Natural killer cell (primary cell): ENCODE results near the gene CSNK1G2. TPM values are rescaled to one million over a fixed set of nuclear protein-coding genes. Genes with fewer than 3 reads are reported as not detected.

Experiments used
- ATAC-seq, 3 donors: fragments of 150-1000 bp in 2 of 3; fragments of 200-7000 bp in 1 of 3; cut with Tn5 transposase; 1 replicate in 1 of 3; 2 replicates in 2 of 3; pipeline ENCODE4 v1.10.0; 2021; ENCODE audit warnings: mild to moderate bottlenecking in 2 of 3, moderate library complexity in 2 of 3
- DNase-seq, 2 donors: peaks; one replicate each; pipeline versions ENCODE4 v3.0.0 to v3.0.0-alpha.2; 2013 to 2021; ENCODE audit warnings: mixed read lengths in 1 of 2
- H3K27ac ChIP-seq: one replicate; pipeline ENCODE4 v1.5.1; 2013; ENCODE audit warnings: mild to moderate bottlenecking, low read length
- H3K27me3 ChIP-seq: one replicate; pipeline ENCODE4 v1.6.1; 2013; ENCODE audit warnings: low read length; ENCODE audit not compliant: control insufficient read depth, insufficient read depth
- H3K36me3 ChIP-seq: one replicate; pipeline ENCODE4 v1.6.1; 2013; ENCODE audit warnings: low read length; ENCODE audit not compliant: control insufficient read depth, insufficient read depth
- H3K4me1 ChIP-seq: one replicate; pipeline ENCODE4 v1.6.1; 2013; ENCODE audit warnings: low read length; ENCODE audit not compliant: control insufficient read depth, insufficient read depth
- H3K4me3 ChIP-seq: one replicate; pipeline ENCODE4 v1.5.1; 2013; ENCODE audit warnings: low read length
- H3K9me3 ChIP-seq: one replicate; pipeline ENCODE4 v1.6.1; 2013; ENCODE audit warnings: low read length; ENCODE audit not compliant: control insufficient read depth, insufficient read depth
- H3K27ac Mint-ChIP-seq, 2 donors: one replicate each; pipeline ENCODE4 v1.8.0; 2022; ENCODE audit warnings: mild to moderate bottlenecking in 2 of 2, mixed read lengths in 2 of 2, moderate library complexity in 1 of 2
- H3K27me3 Mint-ChIP-seq, 2 donors: one replicate each; pipeline ENCODE4 v1.8.0; 2022; ENCODE audit warnings: low read depth in 2 of 2, mixed read lengths in 2 of 2
- H3K36me3 Mint-ChIP-seq: one replicate; pipeline ENCODE4 v1.8.0; 2022; ENCODE audit warnings: mixed read lengths
- H3K4me1 Mint-ChIP-seq, 2 donors: one replicate each; pipeline ENCODE4 v1.8.0; 2022; ENCODE audit warnings: mixed read lengths in 2 of 2
- H3K4me3 Mint-ChIP-seq: one replicate; pipeline ENCODE4 v1.8.0; 2022; ENCODE audit warnings: mild to moderate bottlenecking, moderate library complexity, mixed read lengths
- H3K9me3 Mint-ChIP-seq, 2 donors: one replicate each; pipeline ENCODE4 v1.8.0; 2022; ENCODE audit warnings: mixed read lengths in 2 of 2
- CTCF ChIP-seq: fragments of 200-600 bp; IDR thresholded peaks from one replicate; pipeline ENCODE4 v1.8.0; 2022; ENCODE audit warnings: antibody characterized with exemption
- WGBS: methylation state at CpG from one replicate; pipeline ENCODE4 v1.1.7; 2013; ENCODE audit warnings: missing lambda C conversion rate; ENCODE audit not compliant: insufficient coverage; 5-methylcytosine and 5-hydroxymethylcytosine counted together
- intact Hi-C: fragments of 100-400 bp; cut with micrococcal nuclease; formaldehyde crosslinking; loops from one replicate; pipeline ENCODE4 v1.14.2; 2022
- total RNA-seq, 4 donors: library from RNA; stranded (reverse); fragments of 120-200 nt in 1 of 4; gene quantifications; one replicate each; pipeline versions ENCODE4 v1.2.3 to v1.2.4, GENCODE V29; 2013 to 2022

The CSNK1G2 gene
- total RNA-seq, 3 donors from 2014 or later (not counting 1 experiment from before 2014, with no cell fraction given), result 138 to 143 (median 139) TPM

- Histone ChIP-seq H3K27me3 (no peaks in the 10 kb centered on the region), H3K9me3 (no peaks in the 10 kb centered on the region), H3K27ac (no peak overlapping the region), H3K4me1 (peaks cover 23% of the 10 kb centered on the region), H3K36me3 (no peaks in the 10 kb centered on the region), H3K4me3 (peak overlapping the region; percentile 22)
- WGBS, result 11% methylated on average over 74 of the region's 74 CpGs
- ATAC-seq (peak; percentile 46 to 59 (median 53)), DNase-seq (peak in 1 of 2 donors; percentile 67)
- peak overlapping the region; percentile 81 for H3K4me3 Mint-ChIP-seq
- peaks cover 20 to 49% of the 10 kb centered on the region in 2 donors for H3K4me1 Mint-ChIP-seq
- intact Hi-C loops, result loop anchor here (5.0 kb wide), 2 partner anchors 37 to 88 kb away; partner anchors contain the start of gene MKNK2
- no peaks in the 10 kb centered on the region for H3K36me3 Mint-ChIP-seq
- peak overlapping the region in 1 of 2 donors; percentile 82 for H3K27ac Mint-ChIP-seq
- H3K27me3 Mint-ChIP-seq, result no peaks in the 10 kb centered on the region
- no peaks in the 10 kb centered on the region for H3K9me3 Mint-ChIP-seq
- TF ChIP-seq CTCF, result no peak
These were observed 74.0 kb downstream of the CSNK1G2 start for GRCh38 chr19:2014731-2015607.

- 0% methylated on average over 8 of the region's 20 CpGs for WGBS
- DNase-seq, result peak in 1 of 2 donors; percentile 73
- no peak for TF ChIP-seq CTCF
- Mint-ChIP-seq H3K27ac (peak within 1 kb of the TSS in 1 of 2 donors; percentile 82), H3K27me3 (no peaks in the 10 kb centered on the region), H3K4me3 (peak within 1 kb of the TSS; percentile 81), H3K4me1 (peaks cover 16 to 46% of the 10 kb centered on the region in 2 donors), H3K9me3 (no peaks in the 10 kb centered on the region), H3K36me3 (no peaks in the 10 kb centered on the region)
- Histone ChIP-seq H3K36me3 (no peaks in the 10 kb centered on the region), H3K4me3 (peak within 1 kb of the TSS; percentile 22), H3K9me3 (no peaks in the 10 kb centered on the region), H3K27me3 (no peaks in the 10 kb centered on the region), H3K27ac (peak within 1 kb of the TSS; percentile 48), H3K4me1 (peaks cover 23% of the 10 kb centered on the region)
- intact Hi-C loops, result loop anchor here (5.0 kb wide), 2 partner anchors 37 to 88 kb away; partner anchors contain the start of gene MKNK2
- peak in 2 of 3 donors; percentile 34 for ATAC-seq
These were observed 74.6 kb downstream of the CSNK1G2 start, which contains the start of gene BTBD2 for GRCh38 chr19:2015608-2015950. Gene BTBD2 (minus strand): TSS chr19:2015714. CDS start chr19:2015703, 11 bp downstream.

GRCh38 chr19:2016041-2016807 is 75.3 kb downstream of the CSNK1G2 start:
- Histone ChIP-seq H3K4me3 (no peak overlapping the region), H3K9me3 (no peaks in the 10 kb centered on the region), H3K4me1 (peaks cover 23% of the 10 kb centered on the region), H3K27ac (peak overlapping the region; percentile 48), H3K27me3 (no peaks in the 10 kb centered on the region), H3K36me3 (no peaks in the 10 kb centered on the region)
- H3K9me3 Mint-ChIP-seq, result no peaks in the 10 kb centered on the region
- DNase-seq (peak in 1 of 2 donors; percentile 79), ATAC-seq (peak in 2 of 3 donors; percentile 66 to 68)
- 75% methylated on average over 22 of the region's 23 CpGs for WGBS
- TF ChIP-seq CTCF, result no peak
- H3K27me3 Mint-ChIP-seq, result no peaks in the 10 kb centered on the region
- H3K27ac Mint-ChIP-seq, result peak overlapping the region in 1 of 2 donors; percentile 57
- intact Hi-C loops, result loop anchor here (5.0 kb wide), 2 partner anchors 36 to 89 kb away; partner anchors contain the start of gene MKNK2
- H3K36me3 Mint-ChIP-seq, result no peaks in the 10 kb centered on the region
- peak overlapping the region; percentile 77 for H3K4me3 Mint-ChIP-seq
- peaks cover 15 to 40% of the 10 kb centered on the region in 2 donors for H3K4me1 Mint-ChIP-seq
